WTC11 (cell line): Measurements from ENCODE around the gene TPRKB. TPM values are rescaled to one million over a fixed set of nuclear protein-coding genes. Genes with fewer than 3 reads are reported as not detected.

ENCODE experiments used
- ATAC-seq: fragments of 200-7000 bp; cut with Tn5 transposase; 2 replicates; pipeline ENCODE4 v1.10.0; 2021; ENCODE audit warnings: mild to moderate bottlenecking, moderate library complexity
- CTCF ChIA-PET: fragments of 300-600 bp; sonication (Branson Sonifier 250); formaldehyde crosslinking; loops from one replicate; lab custom pipeline; 2021; ENCODE audit warnings: antibody characterized with exemption; lab: Charles Lee
- POLR2A ChIA-PET: fragments of 350-600 bp; sonication (Branson Sonifier 250); formaldehyde crosslinking; loops from one replicate; lab custom pipeline; 2021; ENCODE audit warnings: antibody characterized with exemption; lab: Charles Lee
- DNase-seq: peaks from one replicate; pipeline ENCODE4 v3.0.0; 2021; ENCODE audit warnings: low spot score
- H3K27ac Mint-ChIP-seq: 2 replicates; pipeline ENCODE4 v1.8.0; 2021; ENCODE audit warnings: mixed read lengths
- H3K27me3 Mint-ChIP-seq: 2 replicates; pipeline ENCODE4 v1.8.0; 2021; ENCODE audit warnings: low read depth, mild to moderate bottlenecking, moderate library complexity, mixed read lengths
- H3K36me3 Mint-ChIP-seq: 2 replicates; pipeline ENCODE4 v1.8.0; 2021; ENCODE audit warnings: mixed read lengths
- H3K4me1 Mint-ChIP-seq: 2 replicates; pipeline ENCODE4 v1.8.0; 2022; ENCODE audit warnings: mixed read lengths
- H3K4me3 Mint-ChIP-seq: 2 replicates; pipeline ENCODE4 v1.8.0; 2021; ENCODE audit warnings: mild to moderate bottlenecking, moderate library complexity, mixed read lengths
- H3K9me3 Mint-ChIP-seq: 2 replicates; pipeline ENCODE4 v1.8.0; 2021; ENCODE audit warnings: mixed read lengths
- E2F1 ChIP-seq: sonication (generic); formaldehyde crosslinking; IDR thresholded peaks from 2 replicates; pipeline ENCODE4 v1.8.0; 2022; ENCODE audit warnings: mild to moderate bottlenecking, missing genetic modification reagents
- GABPB1 ChIP-seq: sonication (generic); formaldehyde crosslinking; IDR thresholded peaks from 2 replicates; pipeline ENCODE4 v1.8.1; 2023; ENCODE audit warnings: mild to moderate bottlenecking, missing genetic modification reagents
- GTF2I ChIP-seq: fragments of 250-450 bp; sonication (Bioruptor Pico); conservative IDR thresholded peaks from 2 replicates; pipeline ENCODE4 v1.4.0; 2021; ENCODE audit warnings: mild to moderate bottlenecking
- IRF2 ChIP-seq: sonication (generic); formaldehyde crosslinking; IDR thresholded peaks from 2 replicates; pipeline ENCODE4 v1.8.0; 2022; ENCODE audit warnings: low read depth, missing genetic modification reagents, borderline replicate concordance
- JAZF1 ChIP-seq: fragments of 250-450 bp; sonication (Bioruptor Pico); IDR thresholded peaks from 2 replicates; pipeline ENCODE4 v1.9.0; 2021; ENCODE audit warnings: moderate library complexity, mild to moderate bottlenecking, inconsistent platforms
- KAT7 ChIP-seq: sonication (generic); formaldehyde crosslinking; IDR thresholded peaks from 2 replicates; pipeline ENCODE4 v1.8.1; 2023; ENCODE audit warnings: missing genetic modification reagents, mild to moderate bottlenecking, borderline replicate concordance
- PRRX2 ChIP-seq: fragments of 250-450 bp; sonication (Bioruptor Pico); IDR thresholded peaks from 2 replicates; pipeline ENCODE4 v1.8.0; 2021; ENCODE audit warnings: mild to moderate bottlenecking
- ZNF121 ChIP-seq: sonication (generic); formaldehyde crosslinking; IDR thresholded peaks from 2 replicates; pipeline ENCODE4 v1.8.0; 2023; ENCODE audit warnings: missing genetic modification reagents
- total RNA-seq: library from RNA; stranded (reverse); gene quantifications from 3 replicates; pipeline ENCODE4 v1.2.3, GENCODE V29; 2021
- TF ChIP-seq, protein P1 (sequence below): sonication (generic); formaldehyde crosslinking; IDR thresholded peaks from 2 replicates; pipeline ENCODE4 v1.8.0; 2023; ENCODE audit warnings: mild to moderate bottlenecking, missing genetic modification reagents
- TF ChIP-seq, protein P2 (sequence below): sonication (generic); formaldehyde crosslinking; IDR thresholded peaks from 2 replicates; pipeline ENCODE4 v1.8.1; 2023; ENCODE audit warnings: mild to moderate bottlenecking, missing genetic modification reagents, borderline replicate concordance
- TF ChIP-seq, protein P3 (sequence below): sonication (generic); formaldehyde crosslinking; IDR thresholded peaks from 2 replicates; pipeline ENCODE4 v1.8.0; 2022; ENCODE audit warnings: mild to moderate bottlenecking, missing genetic modification reagents
- TF ChIP-seq, protein P4 (sequence below): sonication (generic); formaldehyde crosslinking; IDR thresholded peaks from 2 replicates; pipeline ENCODE4 v1.8.1; 2022; ENCODE audit warnings: low read depth, missing genetic modification reagents, borderline replicate concordance
- TF ChIP-seq, protein P5 (sequence below): sonication (generic); formaldehyde crosslinking; IDR thresholded peaks from 2 replicates; pipeline ENCODE4 v1.8.0; 2023; ENCODE audit warnings: missing genetic modification reagents

The TPRKB gene
- total RNA-seq, 1 experiment from 2014 or later, result 30.6 TPM

- no peak for TF ChIP-seq E2F1 (CRISPR knock-in tag)
Measured at GRCh38 chr2:73746015-73746876, 9.1 kb upstream of the TPRKB start (continued).

GRCh38 chr2:73740767-73741166 is 3.6 kb upstream of the TPRKB start:
- Mint-ChIP-seq H3K27ac (no peak overlapping the region), H3K27me3 (peaks cover 67% of the 10 kb centered on the region), H3K9me3 (peaks cover 24% of the 10 kb centered on the region), H3K4me1 (peaks cover 6% of the 10 kb centered on the region), H3K36me3 (peaks cover 11% of the 10 kb centered on the region), H3K4me3 (no peak overlapping the region)
- no peak for ATAC-seq
- no peak for DNase-seq
- ChIA-PET CTCF (no interaction called here), POLR2A (no interaction called here)
- TF ChIP-seq, protein P1, sequence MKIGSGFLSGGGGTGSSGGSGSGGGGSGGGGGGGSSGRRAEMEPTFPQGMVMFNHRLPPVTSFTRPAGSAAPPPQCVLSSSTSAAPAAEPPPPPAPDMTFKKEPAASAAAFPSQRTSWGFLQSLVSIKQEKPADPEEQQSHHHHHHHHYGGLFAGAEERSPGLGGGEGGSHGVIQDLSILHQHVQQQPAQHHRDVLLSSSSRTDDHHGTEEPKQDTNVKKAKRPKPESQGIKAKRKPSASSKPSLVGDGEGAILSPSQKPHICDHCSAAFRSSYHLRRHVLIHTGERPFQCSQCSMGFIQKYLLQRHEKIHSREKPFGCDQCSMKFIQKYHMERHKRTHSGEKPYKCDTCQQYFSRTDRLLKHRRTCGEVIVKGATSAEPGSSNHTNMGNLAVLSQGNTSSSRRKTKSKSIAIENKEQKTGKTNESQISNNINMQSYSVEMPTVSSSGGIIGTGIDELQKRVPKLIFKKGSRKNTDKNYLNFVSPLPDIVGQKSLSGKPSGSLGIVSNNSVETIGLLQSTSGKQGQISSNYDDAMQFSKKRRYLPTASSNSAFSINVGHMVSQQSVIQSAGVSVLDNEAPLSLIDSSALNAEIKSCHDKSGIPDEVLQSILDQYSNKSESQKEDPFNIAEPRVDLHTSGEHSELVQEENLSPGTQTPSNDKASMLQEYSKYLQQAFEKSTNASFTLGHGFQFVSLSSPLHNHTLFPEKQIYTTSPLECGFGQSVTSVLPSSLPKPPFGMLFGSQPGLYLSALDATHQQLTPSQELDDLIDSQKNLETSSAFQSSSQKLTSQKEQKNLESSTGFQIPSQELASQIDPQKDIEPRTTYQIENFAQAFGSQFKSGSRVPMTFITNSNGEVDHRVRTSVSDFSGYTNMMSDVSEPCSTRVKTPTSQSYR, result no peak
- TF ChIP-seq PRRX2 (CRISPR knock-in tag) (no peak), ZNF121 (CRISPR knock-in tag) (no peak)
- TF ChIP-seq, protein P2, sequence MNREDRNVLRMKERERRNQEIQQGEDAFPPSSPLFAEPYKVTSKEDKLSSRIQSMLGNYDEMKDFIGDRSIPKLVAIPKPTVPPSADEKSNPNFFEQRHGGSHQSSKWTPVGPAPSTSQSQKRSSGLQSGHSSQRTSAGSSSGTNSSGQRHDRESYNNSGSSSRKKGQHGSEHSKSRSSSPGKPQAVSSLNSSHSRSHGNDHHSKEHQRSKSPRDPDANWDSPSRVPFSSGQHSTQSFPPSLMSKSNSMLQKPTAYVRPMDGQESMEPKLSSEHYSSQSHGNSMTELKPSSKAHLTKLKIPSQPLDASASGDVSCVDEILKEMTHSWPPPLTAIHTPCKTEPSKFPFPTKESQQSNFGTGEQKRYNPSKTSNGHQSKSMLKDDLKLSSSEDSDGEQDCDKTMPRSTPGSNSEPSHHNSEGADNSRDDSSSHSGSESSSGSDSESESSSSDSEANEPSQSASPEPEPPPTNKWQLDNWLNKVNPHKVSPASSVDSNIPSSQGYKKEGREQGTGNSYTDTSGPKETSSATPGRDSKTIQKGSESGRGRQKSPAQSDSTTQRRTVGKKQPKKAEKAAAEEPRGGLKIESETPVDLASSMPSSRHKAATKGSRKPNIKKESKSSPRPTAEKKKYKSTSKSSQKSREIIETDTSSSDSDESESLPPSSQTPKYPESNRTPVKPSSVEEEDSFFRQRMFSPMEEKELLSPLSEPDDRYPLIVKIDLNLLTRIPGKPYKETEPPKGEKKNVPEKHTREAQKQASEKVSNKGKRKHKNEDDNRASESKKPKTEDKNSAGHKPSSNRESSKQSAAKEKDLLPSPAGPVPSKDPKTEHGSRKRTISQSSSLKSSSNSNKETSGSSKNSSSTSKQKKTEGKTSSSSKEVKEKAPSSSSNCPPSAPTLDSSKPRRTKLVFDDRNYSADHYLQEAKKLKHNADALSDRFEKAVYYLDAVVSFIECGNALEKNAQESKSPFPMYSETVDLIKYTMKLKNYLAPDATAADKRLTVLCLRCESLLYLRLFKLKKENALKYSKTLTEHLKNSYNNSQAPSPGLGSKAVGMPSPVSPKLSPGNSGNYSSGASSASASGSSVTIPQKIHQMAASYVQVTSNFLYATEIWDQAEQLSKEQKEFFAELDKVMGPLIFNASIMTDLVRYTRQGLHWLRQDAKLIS (CRISPR knock-in tag), result no peak
- TF ChIP-seq, protein P3, sequence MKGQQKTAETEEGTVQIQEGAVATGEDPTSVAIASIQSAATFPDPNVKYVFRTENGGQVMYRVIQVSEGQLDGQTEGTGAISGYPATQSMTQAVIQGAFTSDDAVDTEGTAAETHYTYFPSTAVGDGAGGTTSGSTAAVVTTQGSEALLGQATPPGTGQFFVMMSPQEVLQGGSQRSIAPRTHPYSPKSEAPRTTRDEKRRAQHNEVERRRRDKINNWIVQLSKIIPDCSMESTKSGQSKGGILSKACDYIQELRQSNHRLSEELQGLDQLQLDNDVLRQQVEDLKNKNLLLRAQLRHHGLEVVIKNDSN (CRISPR knock-in tag), result no peak

GRCh38 chr2:73739101-73739500 is 2.0 kb upstream of the TPRKB start:
- ChIA-PET CTCF (no interaction called here), POLR2A (no interaction called here)
- peaks cover 16% of the 10 kb centered on the region for H3K9me3 Mint-ChIP-seq
- peaks cover 61% of the 10 kb centered on the region for H3K27me3 Mint-ChIP-seq
- no peak for DNase-seq
- peaks cover 6% of the 10 kb centered on the region for H3K4me1 Mint-ChIP-seq
- H3K4me3 Mint-ChIP-seq, result no peak overlapping the region
- TF ChIP-seq, protein P4, sequence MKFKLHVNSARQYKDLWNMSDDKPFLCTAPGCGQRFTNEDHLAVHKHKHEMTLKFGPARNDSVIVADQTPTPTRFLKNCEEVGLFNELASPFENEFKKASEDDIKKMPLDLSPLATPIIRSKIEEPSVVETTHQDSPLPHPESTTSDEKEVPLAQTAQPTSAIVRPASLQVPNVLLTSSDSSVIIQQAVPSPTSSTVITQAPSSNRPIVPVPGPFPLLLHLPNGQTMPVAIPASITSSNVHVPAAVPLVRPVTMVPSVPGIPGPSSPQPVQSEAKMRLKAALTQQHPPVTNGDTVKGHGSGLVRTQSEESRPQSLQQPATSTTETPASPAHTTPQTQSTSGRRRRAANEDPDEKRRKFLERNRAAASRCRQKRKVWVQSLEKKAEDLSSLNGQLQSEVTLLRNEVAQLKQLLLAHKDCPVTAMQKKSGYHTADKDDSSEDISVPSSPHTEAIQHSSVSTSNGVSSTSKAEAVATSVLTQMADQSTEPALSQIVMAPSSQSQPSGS (CRISPR knock-in tag), result no peak
- TF ChIP-seq GABPB1, result no peak
- TF ChIP-seq IRF2 (CRISPR knock-in tag), result no peak
- TF ChIP-seq JAZF1, result no peak
- no peak for TF ChIP-seq GTF2I (CRISPR knock-in tag)
- TF ChIP-seq, protein P5, sequence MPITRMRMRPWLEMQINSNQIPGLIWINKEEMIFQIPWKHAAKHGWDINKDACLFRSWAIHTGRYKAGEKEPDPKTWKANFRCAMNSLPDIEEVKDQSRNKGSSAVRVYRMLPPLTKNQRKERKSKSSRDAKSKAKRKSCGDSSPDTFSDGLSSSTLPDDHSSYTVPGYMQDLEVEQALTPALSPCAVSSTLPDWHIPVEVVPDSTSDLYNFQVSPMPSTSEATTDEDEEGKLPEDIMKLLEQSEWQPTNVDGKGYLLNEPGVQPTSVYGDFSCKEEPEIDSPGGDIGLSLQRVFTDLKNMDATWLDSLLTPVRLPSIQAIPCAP, result no peak
- no peak for TF ChIP-seq KAT7 (CRISPR knock-in tag)
- peaks cover 12% of the 10 kb centered on the region for H3K36me3 Mint-ChIP-seq
- H3K27ac Mint-ChIP-seq, result no peak overlapping the region
- ATAC-seq, result no peak
